ENCODE measurements around the gene NCBP3.
A peak's percentile ranks its signal among the peaks of the same experiment; 100 is the strongest.

The NCBP3 gene

DNA sequence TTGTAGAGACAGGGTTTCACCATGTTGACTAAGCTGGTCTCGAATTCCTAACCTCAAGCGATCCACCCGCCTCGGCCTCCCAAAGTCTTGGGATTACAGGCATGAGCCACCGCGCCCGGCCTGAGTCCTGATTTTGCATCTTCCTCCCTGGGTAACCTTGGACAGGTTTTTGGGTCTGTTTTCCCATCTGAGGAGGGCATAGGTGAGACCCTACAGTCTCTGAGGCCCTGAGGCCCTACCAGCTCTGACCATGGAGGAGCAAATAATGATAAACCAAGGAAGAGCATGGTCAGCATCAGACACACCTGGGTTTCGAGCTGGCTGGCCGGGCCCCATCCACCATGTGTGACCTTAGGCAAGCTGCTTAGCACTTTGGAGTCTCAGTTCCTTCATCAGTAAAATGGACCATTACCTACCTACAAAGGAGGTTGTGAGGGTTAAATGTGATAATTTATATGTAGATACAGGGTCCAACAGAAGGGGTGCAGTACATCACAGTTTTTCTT, 1.2 kb upstream of the NCBP3 start:
- no peak for TF ChIP-seq ZFX (IDR thresholded peaks at IDR 0.05; ENCODE audit: borderline replicate concordance)
- TF ChIP-seq, protein P1, sequence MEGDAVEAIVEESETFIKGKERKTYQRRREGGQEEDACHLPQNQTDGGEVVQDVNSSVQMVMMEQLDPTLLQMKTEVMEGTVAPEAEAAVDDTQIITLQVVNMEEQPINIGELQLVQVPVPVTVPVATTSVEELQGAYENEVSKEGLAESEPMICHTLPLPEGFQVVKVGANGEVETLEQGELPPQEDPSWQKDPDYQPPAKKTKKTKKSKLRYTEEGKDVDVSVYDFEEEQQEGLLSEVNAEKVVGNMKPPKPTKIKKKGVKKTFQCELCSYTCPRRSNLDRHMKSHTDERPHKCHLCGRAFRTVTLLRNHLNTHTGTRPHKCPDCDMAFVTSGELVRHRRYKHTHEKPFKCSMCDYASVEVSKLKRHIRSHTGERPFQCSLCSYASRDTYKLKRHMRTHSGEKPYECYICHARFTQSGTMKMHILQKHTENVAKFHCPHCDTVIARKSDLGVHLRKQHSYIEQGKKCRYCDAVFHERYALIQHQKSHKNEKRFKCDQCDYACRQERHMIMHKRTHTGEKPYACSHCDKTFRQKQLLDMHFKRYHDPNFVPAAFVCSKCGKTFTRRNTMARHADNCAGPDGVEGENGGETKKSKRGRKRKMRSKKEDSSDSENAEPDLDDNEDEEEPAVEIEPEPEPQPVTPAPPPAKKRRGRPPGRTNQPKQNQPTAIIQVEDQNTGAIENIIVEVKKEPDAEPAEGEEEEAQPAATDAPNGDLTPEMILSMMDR (IDR thresholded peaks at IDR 0.05), result no peak
- no peak overlapping the region for H3K27ac ChIP-seq

DNA sequence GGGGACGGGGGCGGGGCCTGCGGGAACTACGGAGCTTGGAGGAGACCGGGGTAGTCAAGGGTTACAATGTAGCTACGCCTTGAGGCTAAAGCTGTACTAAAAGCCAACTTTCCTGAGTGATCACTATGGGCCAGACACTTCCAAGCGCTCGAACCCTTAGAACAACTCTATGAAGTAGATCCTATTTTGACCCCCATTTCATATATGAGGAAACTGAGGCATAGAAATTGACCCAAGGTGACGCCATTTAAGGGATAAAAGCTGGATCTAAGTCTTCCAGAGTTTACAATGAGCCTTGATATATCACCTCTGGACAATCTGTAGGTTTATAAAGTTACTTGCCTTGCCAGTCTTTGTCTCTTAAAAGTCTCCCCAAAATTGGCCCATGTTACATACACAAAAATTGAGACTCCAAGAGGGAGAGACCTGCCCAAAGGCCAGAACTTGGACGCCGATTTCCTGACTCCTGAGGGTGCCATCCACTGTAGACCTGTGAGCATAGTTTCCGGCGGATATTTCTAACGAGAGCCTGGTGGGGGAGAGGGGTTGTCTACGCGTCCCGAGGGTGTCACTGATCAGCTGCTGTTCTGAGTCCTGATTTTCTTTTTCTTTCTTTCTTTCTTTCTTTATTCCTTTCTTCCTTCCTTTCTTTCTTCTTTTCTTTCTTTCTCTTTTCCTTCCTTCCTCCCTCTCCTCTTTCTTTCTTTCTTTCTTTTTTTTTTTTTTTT, 555 bp upstream of the NCBP3 start:
- no peak overlapping the region for H3K27ac ChIP-seq
- TF ChIP-seq, protein P1 (IDR thresholded peaks at IDR 0.05), result peak; percentile 79
- TF ChIP-seq ZFX (IDR thresholded peaks at IDR 0.05; ENCODE audit: borderline replicate concordance), result no peak

DNA sequence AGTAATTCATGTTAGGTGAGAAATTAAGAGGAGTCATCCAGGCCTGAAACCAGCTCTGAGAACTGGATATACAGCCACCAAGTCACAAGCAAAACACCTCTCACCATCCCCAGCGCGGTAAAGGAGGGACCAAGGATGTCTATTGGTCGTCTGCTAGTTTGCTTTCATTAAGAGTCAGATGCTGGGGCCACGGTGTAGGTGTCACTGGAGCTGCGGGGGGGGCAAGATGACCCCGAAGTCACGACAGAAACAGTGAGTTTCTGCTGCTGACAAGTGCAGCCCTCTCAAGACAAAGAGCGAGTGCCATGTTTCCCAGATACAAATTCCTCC, 790 bp downstream of the NCBP3 start:
- H3K27ac ChIP-seq, result peak overlapping the region; percentile 60
- TF ChIP-seq, protein P1 (IDR thresholded peaks at IDR 0.05), result no peak
- no peak for TF ChIP-seq ZFX (IDR thresholded peaks at IDR 0.05; ENCODE audit: borderline replicate concordance)

DNA sequence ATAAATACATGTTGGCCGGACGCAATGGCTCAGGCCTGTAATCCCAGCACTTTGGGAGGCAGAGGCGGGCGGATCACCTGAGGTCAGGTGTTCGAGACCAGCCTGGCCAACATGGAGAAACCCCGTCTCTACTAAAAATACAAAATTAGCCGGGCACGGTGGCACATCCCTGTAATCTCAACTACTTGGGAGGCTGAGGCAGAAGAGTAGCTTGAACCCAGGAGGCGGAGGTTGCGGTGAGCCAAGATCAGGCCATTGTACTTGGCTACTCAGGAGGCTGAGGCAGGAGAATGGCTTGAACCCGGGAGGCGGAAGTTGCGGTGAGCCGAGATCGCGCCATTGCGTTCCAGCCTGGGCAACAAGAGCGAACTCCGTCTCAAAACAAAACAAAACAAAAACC, 1.5 kb downstream of the NCBP3 start:
- H3K27ac ChIP-seq, result 0 out of 2 replicates have a peak overlapping the region, but pooled peaks have one; percentile 60

DNA sequence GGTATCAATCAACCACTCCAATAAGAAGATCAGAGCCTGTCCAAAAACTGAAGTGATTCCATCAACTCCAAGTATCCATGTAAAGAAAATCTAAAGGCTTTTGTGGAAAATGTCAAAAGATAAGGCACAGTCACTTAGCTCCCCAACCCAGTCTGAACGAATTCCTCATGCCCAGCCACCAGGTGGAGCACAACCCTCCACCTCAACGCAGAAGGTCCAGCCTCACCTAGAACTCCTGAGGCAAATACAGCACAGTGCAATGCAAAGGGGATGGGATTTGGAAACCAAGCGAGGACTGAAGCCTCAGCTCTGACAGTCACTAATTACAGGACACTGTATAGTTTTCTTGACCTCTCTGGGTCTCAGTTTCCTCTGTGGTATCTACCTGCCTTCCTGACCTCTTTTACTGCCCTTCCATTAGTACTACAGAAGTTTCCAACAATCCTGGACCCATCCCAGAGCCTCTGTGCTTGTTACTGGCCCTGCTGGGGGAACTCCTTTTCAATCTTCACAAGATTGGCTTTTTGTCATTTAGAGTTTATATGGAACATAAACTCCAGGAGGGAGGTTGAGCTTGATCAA, 2.0 kb downstream of the NCBP3 start:
- no peak for TF ChIP-seq ZFX (IDR thresholded peaks at IDR 0.05; ENCODE audit: borderline replicate concordance)
- TF ChIP-seq, protein P1 (IDR thresholded peaks at IDR 0.05), result peak; percentile 91
- 0 out of 2 replicates have a peak overlapping the region, but pooled peaks have one; percentile 60 for H3K27ac ChIP-seq

DNA sequence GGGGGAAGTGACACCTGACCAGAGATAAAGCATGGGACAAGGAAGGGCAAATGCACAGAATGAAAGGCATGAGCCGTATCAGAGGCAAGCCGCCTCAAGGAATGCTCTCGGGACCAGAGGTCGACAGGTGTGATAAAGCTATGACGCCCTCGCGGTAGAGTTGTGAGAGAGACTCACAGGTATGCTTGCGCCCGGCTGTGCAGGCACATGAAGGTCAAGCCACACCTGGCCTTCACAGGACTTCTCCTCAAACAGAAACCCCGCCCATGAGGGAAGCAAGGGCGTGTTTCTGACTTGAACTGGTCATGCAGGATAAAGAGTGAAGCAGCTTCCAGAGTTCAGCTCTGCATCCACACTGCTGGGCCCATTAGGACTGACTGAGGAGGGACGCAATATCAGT, 7.8 kb downstream of the NCBP3 start:
- TF ChIP-seq ZFX (IDR thresholded peaks at IDR 0.05; ENCODE audit: borderline replicate concordance), result no peak
- TF ChIP-seq, protein P1 (IDR thresholded peaks at IDR 0.05), result no peak
- peak overlapping the region; percentile 42; the same call in 1 of the 2 replicates for H3K27ac ChIP-seq

DNA sequence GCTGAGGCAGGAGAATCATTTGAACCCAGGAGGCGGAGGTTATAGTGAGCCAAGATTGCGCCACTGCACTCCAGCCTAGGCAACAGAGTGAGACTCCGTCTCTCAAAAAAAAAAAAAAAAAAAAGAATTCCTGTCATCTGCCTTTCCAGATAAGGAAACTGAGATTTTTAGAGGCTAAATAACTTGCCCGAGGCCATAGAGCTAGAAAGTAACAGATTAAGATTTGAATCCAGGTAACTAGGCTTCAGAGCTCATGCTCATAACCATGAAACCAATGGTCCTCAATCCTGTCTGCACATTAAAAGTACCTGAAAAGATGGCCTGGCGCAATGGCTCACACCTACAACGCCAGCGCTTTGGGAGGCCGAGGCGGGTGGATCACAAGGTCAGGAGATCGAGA, 9.5 kb downstream of the NCBP3 start:
- TF ChIP-seq, protein P1 (IDR thresholded peaks at IDR 0.05), result no peak
- TF ChIP-seq ZFX (IDR thresholded peaks at IDR 0.05; ENCODE audit: borderline replicate concordance), result no peak
- H3K27ac ChIP-seq, result no peak overlapping the region

Measured in 22Rv1 (cell line).